Activated CD4-positive, alpha-beta memory T cell treated with anti-CD3 and anti-CD28 coated beads, Interleukin-2, amount 10 ng/mL, durations not matched to agents 7 days and 5 days (primary cell): Measurements from ENCODE around the gene TXNDC8. TPM values are rescaled to one million over a fixed set of nuclear protein-coding genes. Genes with fewer than 3 reads are reported as not detected.

Experiments used
- CTCF ChIA-PET: fragments of 350-600 bp; sonication (Branson Sonifier 250); formaldehyde crosslinking; loops from one replicate; lab custom pipeline; 2021; ENCODE audit warnings: antibody characterized with exemption, inconsistent platforms; lab: Charles Lee
- POLR2A ChIA-PET: fragments of 350-600 bp; sonication (Branson Sonifier 250); formaldehyde crosslinking; loops from one replicate; lab custom pipeline; 2021; ENCODE audit warnings: antibody characterized with exemption; lab: Charles Lee
- DNase-seq: peaks from one replicate; pipeline ENCODE4 v3.0.0-alpha.2; 2020
- H3K27ac Mint-ChIP-seq: one replicate; pipeline ENCODE4 v1.8.0; 2021; ENCODE audit warnings: mild to moderate bottlenecking, mixed read lengths
- H3K27me3 Mint-ChIP-seq: one replicate; pipeline ENCODE4 v1.8.0; 2021; ENCODE audit warnings: mixed read lengths
- H3K36me3 Mint-ChIP-seq: one replicate; pipeline ENCODE4 v1.8.0; 2021; ENCODE audit warnings: low read depth, mixed read lengths
- H3K4me1 Mint-ChIP-seq: one replicate; pipeline ENCODE4 v1.8.0; 2021; ENCODE audit warnings: mixed read lengths
- H3K4me3 Mint-ChIP-seq: one replicate; pipeline ENCODE4 v1.8.0; 2021; ENCODE audit warnings: mild to moderate bottlenecking, mixed read lengths
- H3K9me3 Mint-ChIP-seq: one replicate; pipeline ENCODE4 v1.8.0; 2021; ENCODE audit warnings: mixed read lengths
- total RNA-seq, 2 experiments: library from RNA; stranded (reverse); gene quantifications; one replicate each; pipeline ENCODE4 v1.2.3, GENCODE V29; 2021

TXNDC8 gene
- total RNA-seq, 2 experiments from 2014 or later = not detected

- H3K9me3 Mint-ChIP-seq = no peaks in the 10 kb centered on the region
- H3K4me1 Mint-ChIP-seq = peaks cover 41% of the 10 kb centered on the region
Measured at GRCh38 chr9:110257956-110258355, 79.7 kb downstream of the TXNDC8 start.

GRCh38 chr9:110257097-110257841, 80.4 kb downstream of the TXNDC8 start:
- ChIA-PET POLR2A (interaction anchor here (0.6 to 2.5 kb wide), 19 partner anchors 14 to 1374 kb away, joined by 3 to 25 read pairs (median 5); partner anchors contain the start of gene DNAJC25), CTCF (interaction anchor here (0.6 to 1.4 kb wide), 8 partner anchors 11 to 817 kb away, joined by 3 to 7 read pairs (median 3); no protein-coding TSS in a partner anchor)
- peak; percentile 25 for DNase-seq
- Mint-ChIP-seq H3K9me3 (no peaks in the 10 kb centered on the region), H3K27ac (peak overlapping the region; percentile 96), H3K36me3 (peaks cover 24% of the 10 kb centered on the region), H3K4me1 (peaks cover 48% of the 10 kb centered on the region), H3K27me3 (no peaks in the 10 kb centered on the region), H3K4me3 (peak overlapping the region; percentile 87)

More at GRCh38 chr9:110257956-110258355, 79.7 kb downstream of the TXNDC8 start:
- ChIA-PET POLR2A (interaction anchor here (0.8 to 2.5 kb wide), 8 partner anchors 13 to 1373 kb away, joined by 3 to 25 read pairs (median 10); partner anchors contain the start of gene DNAJC25), CTCF (interaction anchor here (0.9 kb wide), 1 partner anchor 10 kb away, joined by 4 read pairs; no protein-coding TSS in a partner anchor)
- Mint-ChIP-seq H3K27ac (peak overlapping the region; percentile 96), H3K27me3 (no peaks in the 10 kb centered on the region), H3K36me3 (peaks cover 18% of the 10 kb centered on the region), H3K4me3 (peak overlapping the region; percentile 87)
- no peak for DNase-seq

- H3K36me3 Mint-ChIP-seq = peaks cover 28% of the 10 kb centered on the region
- ChIA-PET CTCF (interaction anchor here (0.6 to 1.4 kb wide), 8 partner anchors 10 to 816 kb away, joined by 3 to 7 read pairs (median 3); no protein-coding TSS in a partner anchor), POLR2A (interaction anchor here (0.6 to 2.5 kb wide), 22 partner anchors 8 to 1227 kb away, joined by 3 to 25 read pairs (median 4); no protein-coding TSS in a partner anchor)
- peak; percentile 91 for DNase-seq
- H3K27ac Mint-ChIP-seq = peak within 1 kb of the TSS; percentile 96
- peak within 1 kb of the TSS; percentile 87 for H3K4me3 Mint-ChIP-seq
- peaks cover 54% of the 10 kb centered on the region for H3K4me1 Mint-ChIP-seq
- no peaks in the 10 kb centered on the region for H3K27me3 Mint-ChIP-seq
- no peaks in the 10 kb centered on the region for H3K9me3 Mint-ChIP-seq
Measured at GRCh38 chr9:110256380-110257096, 81.1 kb downstream of the TXNDC8 start, which contains the start of gene TXN. Gene TXN (minus strand): TSS chr9:110256507. CDS start chr9:110256435, 72 bp downstream.

- no peaks in the 10 kb centered on the region for H3K9me3 Mint-ChIP-seq
- H3K4me1 Mint-ChIP-seq = peaks cover 57% of the 10 kb centered on the region
- H3K27me3 Mint-ChIP-seq = no peaks in the 10 kb centered on the region
- POLR2A ChIA-PET = interaction anchor here (0.8 to 2.5 kb wide), 21 partner anchors 9 to 1227 kb away, joined by 3 to 25 read pairs (median 4); no protein-coding TSS in a partner anchor
- CTCF ChIA-PET = interaction anchor here (0.7 to 1.4 kb wide), 6 partner anchors 9 to 815 kb away, joined by 3 to 7 read pairs (median 3); no protein-coding TSS in a partner anchor
- H3K27ac Mint-ChIP-seq = peak overlapping the region; percentile 96
- DNase-seq = peak; percentile 65
- peaks cover 32% of the 10 kb centered on the region for H3K36me3 Mint-ChIP-seq
- peak overlapping the region; percentile 87 for H3K4me3 Mint-ChIP-seq
Measured at GRCh38 chr9:110255463-110256379, 81.9 kb downstream of the TXNDC8 start.

- POLR2A ChIA-PET = no interaction called here
- Mint-ChIP-seq H3K4me1 (peaks cover 62% of the 10 kb centered on the region), H3K36me3 (peaks cover 37% of the 10 kb centered on the region), H3K9me3 (no peaks in the 10 kb centered on the region), H3K4me3 (peak overlapping the region; percentile 87), H3K27me3 (no peaks in the 10 kb centered on the region), H3K27ac (peak overlapping the region; percentile 96)
- CTCF ChIA-PET = no interaction called here
- peak; percentile 21 for DNase-seq
Measured at GRCh38 chr9:110255034-110255462, 82.6 kb downstream of the TXNDC8 start.

- Mint-ChIP-seq H3K4me3 (peak overlapping the region; percentile 87), H3K27me3 (no peaks in the 10 kb centered on the region), H3K4me1 (peaks cover 67% of the 10 kb centered on the region), H3K36me3 (peaks cover 43% of the 10 kb centered on the region), H3K9me3 (no peaks in the 10 kb centered on the region), H3K27ac (peak overlapping the region; percentile 96)
- ChIA-PET POLR2A (no interaction called here), CTCF (no interaction called here)
- no peak for DNase-seq
Measured at GRCh38 chr9:110254500-110254899, 83.2 kb downstream of the TXNDC8 start.

Other genes with a start within 250 kb of the TXNDC8 start
- gene C9orf152, start 129.7 kb downstream of the TXNDC8 start, total RNA-seq = not detected
- gene TXN, start 81.4 kb downstream of the TXNDC8 start, total RNA-seq = 100 to 1,000 TPM; 315 TPM
- gene SVEP1, start 241.9 kb upstream of the TXNDC8 start, total RNA-seq = not detected